DOHH2 (cell line): ENCODE data around the gene FANCG.

Source experiments
- EZH2phosphoT487 ChIP-seq: fragments of 200-600 bp; sonication (generic); IDR thresholded peaks from 2 replicates; pipeline ENCODE4 v1.6.1; 2017; ENCODE audit warnings: borderline replicate concordance, mild to moderate bottlenecking, antibody characterized with exemption, low read length, moderate library complexity, mixed read lengths
- TF ChIP-seq, protein P1 (sequence below): fragments of 200-600 bp; sonication (generic); IDR thresholded peaks from one replicate; pipeline ENCODE4 v1.5.1; 2014; ENCODE audit warnings: antibody characterized with exemption, mild to moderate bottlenecking, low read depth, low read length; ENCODE audit not compliant: poor library complexity, severe bottlenecking

DNA sequence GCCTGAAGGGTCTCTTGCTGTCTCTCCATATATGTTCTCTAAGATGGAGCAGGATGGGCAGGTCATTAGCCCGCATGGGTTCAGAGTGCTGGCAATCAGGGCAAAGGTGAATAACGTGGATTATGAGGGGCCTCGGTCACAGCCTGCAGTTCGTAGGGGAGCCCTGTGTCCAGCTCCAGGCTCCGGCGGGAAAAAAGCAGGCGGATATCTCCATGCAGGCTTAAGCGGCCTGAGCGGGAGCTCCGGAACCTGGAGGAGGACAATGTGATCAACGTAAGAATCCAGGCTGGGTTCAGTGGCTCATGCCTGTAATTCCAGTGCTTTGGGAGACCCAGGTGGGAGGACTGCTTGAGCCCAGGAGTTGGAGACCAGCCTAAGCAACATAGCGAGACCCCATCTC lies 25.4 kb upstream of the FANCG start:
- TF ChIP-seq, protein P1, sequence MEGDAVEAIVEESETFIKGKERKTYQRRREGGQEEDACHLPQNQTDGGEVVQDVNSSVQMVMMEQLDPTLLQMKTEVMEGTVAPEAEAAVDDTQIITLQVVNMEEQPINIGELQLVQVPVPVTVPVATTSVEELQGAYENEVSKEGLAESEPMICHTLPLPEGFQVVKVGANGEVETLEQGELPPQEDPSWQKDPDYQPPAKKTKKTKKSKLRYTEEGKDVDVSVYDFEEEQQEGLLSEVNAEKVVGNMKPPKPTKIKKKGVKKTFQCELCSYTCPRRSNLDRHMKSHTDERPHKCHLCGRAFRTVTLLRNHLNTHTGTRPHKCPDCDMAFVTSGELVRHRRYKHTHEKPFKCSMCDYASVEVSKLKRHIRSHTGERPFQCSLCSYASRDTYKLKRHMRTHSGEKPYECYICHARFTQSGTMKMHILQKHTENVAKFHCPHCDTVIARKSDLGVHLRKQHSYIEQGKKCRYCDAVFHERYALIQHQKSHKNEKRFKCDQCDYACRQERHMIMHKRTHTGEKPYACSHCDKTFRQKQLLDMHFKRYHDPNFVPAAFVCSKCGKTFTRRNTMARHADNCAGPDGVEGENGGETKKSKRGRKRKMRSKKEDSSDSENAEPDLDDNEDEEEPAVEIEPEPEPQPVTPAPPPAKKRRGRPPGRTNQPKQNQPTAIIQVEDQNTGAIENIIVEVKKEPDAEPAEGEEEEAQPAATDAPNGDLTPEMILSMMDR = no peak
- no peak for TF ChIP-seq EZH2phosphoT487
